Ishikawa (cell line): ENCODE results near the gene ARSI.

ENCODE experiments used
- CEBPB ChIP-seq: IDR thresholded peaks from 2 replicates; pipeline ENCODE4 v1.6.1; 2012
- CREB1 ChIP-seq: IDR thresholded peaks from 2 replicates; pipeline ENCODE4 v1.6.1; 2012; ENCODE audit warnings: low read depth
- EGR1 ChIP-seq: IDR thresholded peaks from 2 replicates; pipeline ENCODE4 v1.6.1; 2012
- EP300 ChIP-seq: IDR thresholded peaks from 2 replicates; pipeline ENCODE4 v1.6.1; 2012; ENCODE audit warnings: borderline replicate concordance
- FOXM1 ChIP-seq: IDR thresholded peaks from 2 replicates; pipeline ENCODE4 v1.6.1; 2012; ENCODE audit warnings: low read depth, borderline replicate concordance
- NFIC ChIP-seq: IDR thresholded peaks from 2 replicates; pipeline ENCODE4 v1.6.1; 2012
- RAD21 ChIP-seq: IDR thresholded peaks from 2 replicates; pipeline ENCODE4 v1.6.1; 2012; ENCODE audit warnings: low read depth
- TAF1 ChIP-seq: IDR thresholded peaks from 2 replicates; pipeline ENCODE4 v1.6.1; 2012; ENCODE audit warnings: low read depth, mild to moderate bottlenecking
- TCF12 ChIP-seq: IDR thresholded peaks from 2 replicates; pipeline ENCODE4 v1.6.1; 2012; ENCODE audit warnings: low read depth
- TEAD4 ChIP-seq: IDR thresholded peaks from 2 replicates; pipeline ENCODE4 v1.6.1; 2012
- YY1 ChIP-seq: IDR thresholded peaks from 2 replicates; pipeline ENCODE4 v1.6.1; 2012; ENCODE audit warnings: low read depth
- ZBTB7A ChIP-seq: IDR thresholded peaks from 2 replicates; pipeline ENCODE4 v1.6.1; 2012; ENCODE audit warnings: low read depth
- TF ChIP-seq, protein P1 (sequence below): IDR thresholded peaks from 2 replicates; pipeline ENCODE4 v1.6.1; 2012
- TF ChIP-seq, protein P2 (sequence below): IDR thresholded peaks from 2 replicates; pipeline ENCODE4 v1.6.1; 2012; ENCODE audit warnings: low read depth, mild to moderate bottlenecking
- TF ChIP-seq, protein P3 (sequence below): IDR thresholded peaks from 2 replicates; pipeline ENCODE4 v1.6.1; 2012

Gene ARSI

DNA sequence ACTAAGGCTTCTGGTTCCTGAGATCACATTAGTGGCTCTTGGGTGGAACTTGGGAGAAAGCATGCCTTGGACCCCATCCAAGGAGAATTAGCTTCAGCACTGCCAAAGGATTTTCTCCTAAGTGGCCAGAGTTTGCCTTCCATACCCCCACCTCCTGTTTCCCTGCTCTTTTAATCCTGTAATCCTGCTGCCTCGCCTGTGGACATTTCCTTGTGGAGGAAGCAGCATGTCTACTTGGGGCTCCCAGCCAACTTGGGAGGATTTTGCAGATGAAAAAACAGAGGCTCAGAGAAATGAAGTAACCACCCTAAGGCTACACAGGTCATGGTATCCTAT lies 1.6 kb downstream of the ARSI start:
- TF ChIP-seq FOXM1 (no peak), YY1 (no peak), EGR1 (no peak), EP300 (no peak), TCF12 (no peak), TEAD4 (no peak), TAF1 (no peak), CREB1 (no peak), NFIC (no peak), RAD21 (no peak), CEBPB (no peak), ZBTB7A (no peak)
- TF ChIP-seq, protein P1, sequence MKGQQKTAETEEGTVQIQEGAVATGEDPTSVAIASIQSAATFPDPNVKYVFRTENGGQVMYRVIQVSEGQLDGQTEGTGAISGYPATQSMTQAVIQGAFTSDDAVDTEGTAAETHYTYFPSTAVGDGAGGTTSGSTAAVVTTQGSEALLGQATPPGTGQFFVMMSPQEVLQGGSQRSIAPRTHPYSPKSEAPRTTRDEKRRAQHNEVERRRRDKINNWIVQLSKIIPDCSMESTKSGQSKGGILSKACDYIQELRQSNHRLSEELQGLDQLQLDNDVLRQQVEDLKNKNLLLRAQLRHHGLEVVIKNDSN: no peak
- TF ChIP-seq, protein P2, sequence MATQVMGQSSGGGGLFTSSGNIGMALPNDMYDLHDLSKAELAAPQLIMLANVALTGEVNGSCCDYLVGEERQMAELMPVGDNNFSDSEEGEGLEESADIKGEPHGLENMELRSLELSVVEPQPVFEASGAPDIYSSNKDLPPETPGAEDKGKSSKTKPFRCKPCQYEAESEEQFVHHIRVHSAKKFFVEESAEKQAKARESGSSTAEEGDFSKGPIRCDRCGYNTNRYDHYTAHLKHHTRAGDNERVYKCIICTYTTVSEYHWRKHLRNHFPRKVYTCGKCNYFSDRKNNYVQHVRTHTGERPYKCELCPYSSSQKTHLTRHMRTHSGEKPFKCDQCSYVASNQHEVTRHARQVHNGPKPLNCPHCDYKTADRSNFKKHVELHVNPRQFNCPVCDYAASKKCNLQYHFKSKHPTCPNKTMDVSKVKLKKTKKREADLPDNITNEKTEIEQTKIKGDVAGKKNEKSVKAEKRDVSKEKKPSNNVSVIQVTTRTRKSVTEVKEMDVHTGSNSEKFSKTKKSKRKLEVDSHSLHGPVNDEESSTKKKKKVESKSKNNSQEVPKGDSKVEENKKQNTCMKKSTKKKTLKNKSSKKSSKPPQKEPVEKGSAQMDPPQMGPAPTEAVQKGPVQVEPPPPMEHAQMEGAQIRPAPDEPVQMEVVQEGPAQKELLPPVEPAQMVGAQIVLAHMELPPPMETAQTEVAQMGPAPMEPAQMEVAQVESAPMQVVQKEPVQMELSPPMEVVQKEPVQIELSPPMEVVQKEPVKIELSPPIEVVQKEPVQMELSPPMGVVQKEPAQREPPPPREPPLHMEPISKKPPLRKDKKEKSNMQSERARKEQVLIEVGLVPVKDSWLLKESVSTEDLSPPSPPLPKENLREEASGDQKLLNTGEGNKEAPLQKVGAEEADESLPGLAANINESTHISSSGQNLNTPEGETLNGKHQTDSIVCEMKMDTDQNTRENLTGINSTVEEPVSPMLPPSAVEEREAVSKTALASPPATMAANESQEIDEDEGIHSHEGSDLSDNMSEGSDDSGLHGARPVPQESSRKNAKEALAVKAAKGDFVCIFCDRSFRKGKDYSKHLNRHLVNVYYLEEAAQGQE: no peak
- TF ChIP-seq, protein P3, sequence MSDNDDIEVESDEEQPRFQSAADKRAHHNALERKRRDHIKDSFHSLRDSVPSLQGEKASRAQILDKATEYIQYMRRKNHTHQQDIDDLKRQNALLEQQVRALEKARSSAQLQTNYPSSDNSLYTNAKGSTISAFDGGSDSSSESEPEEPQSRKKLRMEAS: no peak

DNA sequence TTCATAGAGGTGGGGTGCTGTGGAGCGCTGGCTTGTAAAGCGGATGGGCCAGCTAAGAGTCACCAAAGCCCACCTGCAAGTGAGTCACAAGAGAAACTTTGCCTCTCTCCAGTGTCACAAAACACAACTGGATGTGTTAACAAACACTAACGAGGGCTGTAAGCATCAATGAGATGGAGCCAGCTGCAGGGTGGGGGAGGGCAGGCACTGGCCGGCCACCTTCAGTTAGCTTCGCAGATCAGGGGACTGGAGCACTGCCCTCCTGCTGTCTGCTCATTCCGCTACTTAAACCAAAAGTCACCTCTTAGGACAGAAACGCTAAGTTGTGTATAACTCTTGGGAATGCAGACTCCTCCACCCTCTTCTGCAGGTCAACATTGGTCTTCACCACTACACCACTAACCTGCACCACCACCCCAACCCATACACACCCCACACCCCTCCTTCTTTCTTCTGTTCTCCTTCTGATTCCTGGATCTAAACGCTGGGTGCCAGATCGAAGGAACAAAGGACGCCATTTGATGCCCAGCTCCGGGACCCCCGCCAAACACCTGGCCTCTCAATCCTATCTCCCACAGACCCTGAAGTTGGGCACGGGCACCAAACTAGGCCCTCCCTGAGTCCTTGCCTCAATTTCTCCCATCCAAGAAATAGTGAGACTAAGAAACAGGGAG lies 2.1 kb downstream of the ARSI start:
- TF ChIP-seq YY1 (no peak), EGR1 (no peak), CEBPB (no peak), NFIC (no peak), CREB1 (no peak), ZBTB7A (no peak), TEAD4 (no peak)
- TF ChIP-seq, protein P3: no peak

DNA sequence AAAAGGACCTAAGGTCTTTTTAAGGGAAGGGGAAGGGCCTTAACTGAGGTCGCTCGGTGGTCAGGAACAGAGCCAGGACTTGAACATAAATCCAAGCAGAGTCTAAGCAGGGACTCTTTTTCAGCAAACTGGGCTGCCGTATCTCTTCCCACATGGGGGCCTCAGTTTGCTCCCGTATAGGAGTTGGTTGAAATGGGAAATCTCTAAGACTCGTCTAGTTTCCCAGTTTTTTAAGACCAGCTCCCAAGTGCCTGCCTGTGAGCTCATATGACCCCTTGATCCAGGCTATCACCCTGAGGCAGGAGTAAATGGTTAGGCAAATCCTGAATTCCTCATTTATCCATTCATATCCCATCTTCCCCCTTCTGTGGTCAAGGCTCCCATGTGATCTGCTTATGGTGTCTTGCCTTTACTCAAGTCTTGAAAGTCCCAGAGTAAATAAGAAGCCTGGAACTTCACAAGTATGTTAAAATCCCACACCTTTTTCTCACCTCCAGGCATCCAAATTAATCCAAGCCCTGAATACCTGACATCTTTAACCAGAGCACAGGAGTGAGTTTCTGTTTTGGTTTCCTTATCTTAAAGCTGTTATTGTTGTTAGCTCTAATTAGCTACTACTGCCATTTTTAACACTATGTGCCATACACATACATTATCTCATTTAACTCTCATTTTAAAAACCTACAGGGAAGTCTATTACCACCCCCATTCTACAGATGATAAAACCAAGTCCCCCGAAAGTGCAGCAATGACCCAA lies 3.0 kb downstream of the ARSI start:
- TF ChIP-seq CEBPB (no peak), CREB1 (no peak), TAF1 (no peak), RAD21 (no peak), EGR1 (no peak)
- TF ChIP-seq, protein P3: no peak

DNA sequence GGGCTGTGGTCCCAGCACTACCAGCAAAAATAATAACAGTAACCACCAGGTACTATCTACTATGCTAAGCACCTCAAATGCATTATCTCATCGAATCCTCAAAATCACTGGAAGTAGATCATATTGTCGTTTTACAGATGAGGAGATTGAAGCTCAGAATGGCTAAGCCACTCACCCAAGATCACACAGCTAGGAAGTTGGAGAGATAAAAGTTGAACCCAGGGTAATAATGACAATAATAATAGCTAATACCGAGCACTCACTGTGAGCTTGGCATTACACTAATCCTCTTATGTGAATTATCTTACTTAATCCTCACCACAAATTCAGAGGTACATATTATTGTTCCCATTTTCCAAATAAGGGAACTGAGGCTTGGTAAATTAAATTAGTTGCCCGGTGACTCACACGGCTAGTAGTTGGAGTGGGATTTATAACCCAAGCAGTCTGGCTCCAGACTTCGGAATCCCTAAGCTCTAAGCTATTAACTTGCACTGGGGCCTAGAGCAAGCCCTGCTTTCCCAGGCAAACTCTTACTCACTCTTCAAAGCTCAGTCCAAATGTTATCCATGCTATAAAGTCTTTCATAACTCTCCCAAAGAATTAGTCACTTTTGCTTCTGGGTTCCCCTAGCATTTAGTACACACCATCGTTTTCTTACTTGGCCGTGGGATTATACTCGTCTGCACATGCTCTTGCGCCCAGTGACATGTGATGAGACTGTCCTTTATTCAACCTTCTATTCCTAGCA lies 3.8 kb downstream of the ARSI start:
- TF ChIP-seq ZBTB7A (no peak), RAD21 (no peak), EGR1 (no peak), TCF12 (no peak), CEBPB (no peak), FOXM1 (no peak), NFIC (no peak), EP300 (no peak), CREB1 (no peak), YY1 (no peak), TEAD4 (no peak), TAF1 (no peak)
- TF ChIP-seq, protein P2: no peak
- TF ChIP-seq, protein P1: no peak
- TF ChIP-seq, protein P3: no peak
